Measurements from ENCODE around the gene CCDC91.
"Not testable (repeated sequence)": the region's sequence is repeated elsewhere in the genome, so short reads cannot be mapped to it uniquely, and the experiment has no call there.

CCDC91 gene

DNA sequence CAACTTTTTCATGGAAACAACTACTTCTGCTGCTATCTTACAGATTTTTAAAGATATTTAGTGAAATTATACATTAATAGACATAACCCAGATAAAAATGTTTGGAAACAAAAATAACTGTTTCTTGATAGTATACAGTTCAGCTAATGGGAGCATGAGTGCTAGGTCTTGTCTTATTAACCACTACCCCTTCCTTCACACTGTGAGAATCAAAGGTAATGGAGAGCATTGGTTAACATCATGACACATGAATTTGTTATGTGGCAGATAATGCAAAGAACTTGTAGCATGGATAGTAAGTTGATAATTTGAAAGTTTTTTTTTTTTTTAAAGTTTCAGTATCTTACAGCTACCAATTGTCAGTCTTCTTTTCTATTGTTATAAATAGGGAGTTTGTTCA lies 44.2 kb downstream of the CCDC91 start:
- DNase-seq, result no peak

DNA sequence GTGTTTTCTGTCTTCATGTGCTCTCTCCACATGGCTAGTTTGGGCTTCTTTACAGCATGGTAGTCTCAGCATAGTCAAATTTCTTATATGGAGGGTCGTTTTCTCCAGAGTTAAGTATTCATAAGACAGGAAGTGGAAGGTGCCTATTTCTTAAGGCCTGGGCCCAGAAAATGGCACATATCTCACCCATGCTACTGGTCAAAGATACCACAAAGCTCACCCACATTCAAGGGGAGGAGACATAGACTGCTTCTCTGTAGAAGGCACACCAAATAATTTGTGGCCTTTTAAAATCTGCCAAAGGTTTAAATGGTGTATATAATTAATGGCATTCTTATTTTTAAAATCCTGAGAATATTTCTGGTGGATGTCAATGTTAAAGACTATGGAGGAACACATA lies 44.8 kb downstream of the CCDC91 start:
- DNase-seq, result no peak

DNA sequence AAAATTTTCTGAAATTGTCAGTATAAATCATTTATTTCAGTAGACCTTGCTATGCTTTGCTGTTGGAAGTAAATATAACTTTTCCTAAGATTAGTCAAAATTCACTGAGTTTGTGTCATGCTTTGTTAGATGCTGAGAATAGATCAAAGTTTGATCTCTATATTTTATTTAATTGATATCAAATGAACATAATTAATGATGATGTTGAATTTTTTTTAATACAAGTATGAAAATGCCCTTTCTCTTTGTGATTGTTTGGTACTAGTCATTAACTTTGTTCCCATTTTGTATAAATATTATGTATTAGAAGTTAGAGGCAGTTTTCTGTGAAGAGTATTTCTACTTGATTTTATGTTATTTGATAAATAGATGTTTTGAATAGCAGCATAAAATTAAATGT lies 45.7 kb downstream of the CCDC91 start:
- no peak for DNase-seq

DNA sequence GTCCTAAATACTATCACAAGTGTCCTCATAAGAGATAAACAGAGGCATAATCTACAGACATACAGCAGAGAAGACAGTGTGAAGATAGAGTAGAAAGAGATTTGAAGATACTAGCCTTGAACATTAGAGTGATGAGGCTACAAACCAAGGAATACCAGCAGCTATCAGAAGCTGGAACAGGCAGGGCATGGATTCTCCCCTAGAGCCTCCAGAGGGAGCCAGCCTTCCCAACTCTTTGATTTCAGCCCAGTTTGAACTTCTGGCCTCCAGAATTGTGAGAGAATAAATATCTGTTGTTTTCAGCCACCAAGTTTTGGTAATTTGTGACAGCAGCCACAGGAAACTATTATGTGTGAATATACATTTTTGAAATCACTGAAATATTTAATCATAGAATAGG lies 47.2 kb downstream of the CCDC91 start:
- DNase-seq, result no peak

DNA sequence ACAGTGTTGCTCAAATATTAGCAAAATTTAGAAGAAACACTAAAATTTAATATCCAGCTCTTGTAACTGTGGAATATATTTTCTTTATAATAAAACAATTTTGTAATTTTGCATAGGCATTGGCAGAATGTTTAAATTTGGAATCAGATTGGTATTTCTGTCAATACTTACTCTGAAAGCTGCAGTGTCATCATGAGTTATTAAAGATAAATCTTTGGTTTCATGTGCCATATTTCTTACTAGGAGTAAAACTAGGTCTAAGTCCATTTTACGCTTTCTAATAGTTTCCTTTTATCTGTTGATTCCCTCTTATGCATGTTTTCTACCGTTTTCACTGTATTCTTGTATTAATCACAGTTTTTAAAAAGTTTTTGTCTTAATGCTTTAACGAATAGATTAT lies 49.7 kb downstream of the CCDC91 start:
- DNase-seq, result no peak

DNA sequence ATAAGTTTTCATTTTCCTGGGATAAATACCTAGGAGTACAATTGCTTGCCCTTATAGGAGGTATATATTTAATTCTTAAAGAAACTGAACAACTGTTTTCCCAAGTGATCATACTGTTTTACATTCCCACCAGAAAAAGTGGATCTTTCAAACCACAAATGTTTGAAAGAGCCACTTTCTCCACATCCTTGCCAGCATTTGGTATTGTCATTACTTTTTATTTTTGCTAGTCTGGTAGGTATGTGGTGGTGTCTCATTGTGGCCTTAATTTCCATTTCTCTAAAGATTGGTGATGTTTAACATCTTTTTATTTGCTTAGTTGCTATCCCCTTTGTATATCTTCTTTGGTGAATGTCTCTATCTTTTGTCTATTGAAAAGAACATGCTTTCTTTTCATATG lies 50.6 kb downstream of the CCDC91 start:
- no peak for DNase-seq

DNA sequence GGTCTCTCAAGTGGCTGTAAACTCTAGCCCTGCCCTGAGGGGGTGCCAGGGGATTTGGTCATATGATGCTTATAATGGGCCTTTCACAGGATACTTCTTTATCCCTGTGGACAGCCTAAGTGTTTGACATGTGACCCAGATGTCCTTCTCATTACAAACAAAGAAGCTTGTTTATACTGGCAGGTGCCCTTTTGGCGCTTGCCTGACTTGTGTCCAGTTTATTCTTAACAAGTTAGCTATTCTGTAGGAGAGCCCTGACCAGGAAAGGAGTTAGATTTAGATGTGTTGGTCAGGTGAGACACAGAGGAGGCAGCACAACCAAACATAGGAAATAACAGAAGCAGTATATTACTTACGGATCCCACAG lies 51.9 kb downstream of the CCDC91 start:
- DNase-seq, result no peak

DNA sequence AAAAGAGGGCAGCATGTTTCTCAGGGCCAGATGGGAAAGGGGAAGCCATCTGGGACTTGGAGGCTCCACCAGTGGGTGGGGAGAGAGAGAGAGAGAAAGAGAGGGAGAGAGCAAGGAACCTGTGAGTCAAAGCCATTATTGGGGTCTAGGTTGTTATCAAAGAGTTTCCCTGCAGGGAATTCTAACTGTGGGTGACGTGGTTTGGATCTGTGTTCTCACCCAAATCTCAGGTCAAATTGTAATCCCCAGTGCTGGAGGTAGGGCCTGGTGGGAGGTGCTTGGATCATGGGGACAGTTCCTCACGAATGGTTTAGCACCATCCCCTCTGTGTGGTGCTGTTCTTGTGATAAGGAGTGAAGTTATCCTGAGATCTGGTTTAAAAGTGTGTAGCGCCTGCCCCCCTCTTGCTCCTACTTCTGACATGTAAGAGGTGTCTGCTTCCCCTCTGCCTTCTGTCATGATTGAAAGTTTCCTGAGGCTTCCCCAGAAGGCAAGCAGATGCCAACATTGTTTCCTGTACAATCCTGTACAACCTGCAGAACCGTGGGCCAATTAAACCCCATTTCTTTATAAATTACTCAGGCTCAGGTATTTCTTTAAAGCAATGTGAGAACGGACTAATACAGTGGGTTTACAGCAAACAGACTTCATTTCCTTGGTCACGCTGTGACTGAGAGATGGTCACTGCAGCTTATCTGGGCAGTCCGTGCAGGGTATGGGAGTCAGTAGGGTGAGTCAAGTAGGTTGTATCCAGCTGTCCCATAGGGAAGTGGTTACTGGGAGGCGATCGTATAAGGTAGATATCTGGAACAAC lies 52.4 kb downstream of the CCDC91 start:
- no peak for DNase-seq

DNA sequence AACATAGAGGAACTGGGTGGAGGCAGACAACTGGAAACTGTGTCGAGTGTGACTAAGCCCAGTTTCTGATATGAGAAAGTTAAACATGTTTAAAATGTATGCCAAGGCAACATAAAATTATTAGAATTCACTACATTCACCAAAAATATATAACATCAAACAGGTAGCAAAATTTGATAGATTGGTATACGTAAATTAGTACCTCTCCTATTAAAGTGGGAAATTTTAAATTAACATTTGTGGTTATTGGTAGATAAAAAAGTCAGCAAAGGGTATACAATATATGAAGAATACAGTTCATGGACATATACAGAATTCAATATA lies 53.0 kb downstream of the CCDC91 start:
- no peak for DNase-seq

DNA sequence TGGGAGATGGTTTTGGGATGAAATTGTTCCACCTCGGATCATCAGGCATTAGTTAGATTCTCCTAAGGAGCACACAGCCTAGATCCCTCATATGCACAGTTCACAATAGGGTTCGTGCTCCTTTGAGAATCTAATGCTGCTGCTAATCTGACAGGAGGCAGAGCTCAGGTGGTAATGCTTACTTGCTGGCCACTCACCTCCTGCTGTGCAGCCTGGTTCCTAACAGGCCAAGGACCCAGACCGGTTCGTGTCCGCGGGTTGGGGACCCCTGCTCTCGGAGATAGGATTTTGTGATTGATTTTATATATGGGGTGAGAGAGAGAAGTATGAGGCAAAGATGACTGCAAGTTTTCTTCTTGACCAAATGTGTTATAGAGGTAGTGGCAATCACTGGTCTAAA lies 57.5 kb downstream of the CCDC91 start:
- no peak for DNase-seq

DNA sequence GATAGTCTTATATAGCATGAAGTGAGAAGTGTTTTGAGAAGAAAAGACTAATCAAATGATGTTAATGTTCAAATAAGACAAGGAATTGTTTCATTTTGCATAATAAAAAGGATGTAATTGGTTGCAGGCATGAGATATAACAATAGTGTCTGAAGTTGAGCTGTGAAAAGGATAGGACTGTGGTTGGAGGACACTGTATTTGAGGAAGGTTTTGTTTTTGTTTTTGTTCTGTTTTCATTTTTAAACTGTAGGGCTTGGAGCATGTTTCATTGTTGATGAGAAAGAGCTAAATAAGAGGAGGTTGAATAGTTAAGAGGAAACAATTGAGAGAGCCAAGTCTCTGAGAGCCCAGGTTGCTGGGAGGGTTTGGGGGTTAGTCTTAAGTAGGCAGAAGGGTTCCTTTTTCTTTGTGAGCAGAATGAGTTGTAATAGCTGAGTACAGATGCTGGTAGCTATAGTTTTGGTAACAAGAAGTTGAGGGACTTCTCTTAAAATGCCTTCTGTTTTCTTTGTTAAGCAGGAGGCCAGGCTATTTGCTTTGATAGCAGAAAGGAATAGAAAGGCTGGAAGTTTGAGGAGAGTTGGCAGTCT lies 58.4 kb downstream of the CCDC91 start:
- no peak for DNase-seq

DNA sequence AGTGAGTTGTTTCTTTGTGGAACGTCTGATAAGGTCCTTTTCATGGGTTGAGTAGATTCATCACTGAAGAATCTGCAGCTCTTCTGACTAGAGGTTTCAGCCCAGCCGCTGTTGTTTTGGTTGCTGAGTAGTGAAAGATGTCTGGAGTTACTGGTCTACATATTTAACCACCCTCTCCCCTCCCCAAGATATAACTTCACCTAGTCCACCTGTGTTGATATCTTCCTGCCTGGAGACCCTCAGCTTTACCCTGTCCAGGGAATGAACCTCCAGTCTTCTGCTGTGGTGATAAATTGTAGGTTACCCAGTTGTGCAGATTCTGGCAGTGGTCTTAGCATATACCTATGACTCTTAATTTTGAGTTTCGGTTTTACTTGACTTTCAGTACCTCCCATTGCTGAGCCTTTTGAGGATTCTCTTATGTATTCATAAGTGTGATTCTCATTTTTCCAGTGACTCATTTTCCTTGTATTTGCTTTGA lies 62.9 kb downstream of the CCDC91 start:
- no peak for DNase-seq

DNA sequence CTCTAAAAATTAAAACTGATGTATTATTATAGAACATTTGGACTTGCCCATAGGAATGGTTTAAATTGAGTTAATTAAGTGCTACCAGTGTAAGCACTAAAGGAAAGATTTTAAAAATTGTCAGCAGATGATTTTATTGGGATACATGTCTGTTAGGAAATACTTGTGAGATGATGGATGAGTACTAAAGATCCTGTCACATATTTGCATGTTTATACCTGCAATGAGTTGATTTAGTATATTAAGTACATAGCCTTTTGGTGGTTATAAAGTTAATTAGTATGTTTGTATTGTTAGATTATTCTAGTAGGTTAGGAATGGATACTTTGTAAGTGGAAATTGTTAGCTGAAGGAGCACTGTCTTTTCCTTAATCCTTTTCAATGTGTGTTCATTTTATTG lies 67.2 kb downstream of the CCDC91 start:
- no peak for DNase-seq

DNA sequence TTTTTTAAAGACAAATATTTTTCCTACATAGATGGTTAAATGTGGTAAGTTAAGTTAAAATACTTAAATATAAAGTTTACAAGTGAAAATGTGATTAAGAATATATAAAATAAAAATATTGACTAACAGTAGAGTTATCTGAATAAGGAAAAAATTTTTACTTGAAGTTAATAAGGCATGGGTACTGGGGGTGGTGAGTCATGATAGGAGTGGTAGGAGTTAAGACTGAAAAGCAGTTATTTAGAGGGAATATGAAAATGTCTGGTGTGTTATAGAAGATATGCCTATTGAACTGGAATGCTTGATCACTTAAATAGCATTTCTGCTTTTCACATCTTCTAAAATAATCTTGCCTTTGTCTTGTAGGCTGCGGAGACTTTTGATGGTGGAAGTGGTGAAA lies 68.7 kb downstream of the CCDC91 start:
- no peak for DNase-seq

DNA sequence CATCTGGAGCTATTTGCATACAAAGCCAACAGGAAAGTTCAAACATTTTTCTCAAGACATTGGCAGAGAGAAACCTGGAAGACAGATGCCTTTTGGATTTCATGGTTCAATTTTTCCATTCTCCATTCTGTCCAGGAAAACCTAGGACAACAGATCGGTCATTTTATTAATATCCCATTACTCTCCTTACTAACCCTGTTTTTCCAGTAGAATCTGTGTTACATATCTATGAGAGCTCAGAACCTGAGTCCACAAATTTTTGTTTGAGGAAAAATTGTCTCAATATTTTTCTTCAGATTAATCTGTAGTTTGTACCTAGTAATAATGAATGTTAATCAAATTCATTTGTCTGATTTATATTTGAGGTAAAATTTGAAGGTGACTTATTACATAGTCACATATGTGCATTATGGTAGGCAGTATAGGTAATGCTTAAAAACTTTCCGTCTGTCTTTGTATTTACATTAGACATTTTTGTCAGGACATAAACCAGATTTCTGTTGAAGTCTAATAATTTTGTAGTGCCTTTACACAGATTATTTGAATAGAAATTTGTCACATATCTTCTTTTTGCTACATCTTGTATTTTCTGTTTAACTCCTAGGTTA lies 75.3 kb downstream of the CCDC91 start:
- no peak for DNase-seq

DNA sequence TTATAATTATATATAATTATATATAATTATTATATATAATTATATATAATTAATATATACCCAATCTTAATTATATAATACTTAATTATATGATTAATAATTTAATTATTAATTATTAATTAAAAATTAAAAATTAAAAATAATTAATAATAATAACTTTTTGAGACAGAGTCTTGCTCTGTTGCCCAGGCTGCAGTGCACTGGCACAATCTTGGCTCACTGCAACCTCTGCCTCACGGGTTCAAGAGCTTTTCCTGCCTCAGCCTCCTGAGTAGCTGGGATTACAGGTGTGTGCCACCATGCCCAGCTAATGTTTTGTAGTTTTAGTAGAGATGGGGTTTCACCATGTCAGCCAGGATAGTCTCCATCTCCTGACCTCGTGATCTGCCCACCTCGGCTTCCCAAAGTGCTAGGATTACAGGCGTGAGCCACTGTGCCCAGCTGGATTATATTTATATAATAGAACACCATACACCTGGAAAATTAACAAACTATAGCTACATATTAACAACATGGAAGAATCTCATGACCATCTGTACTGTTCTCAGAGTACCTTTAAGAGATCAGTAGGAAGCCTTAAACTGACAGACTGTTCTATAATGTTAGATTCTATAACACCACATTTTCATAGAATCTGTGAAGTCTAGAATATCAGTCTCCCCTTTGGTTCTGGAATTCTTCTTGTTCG lies 77.8 kb downstream of the CCDC91 start:
- not testable (repeated sequence) for DNase-seq

DNA sequence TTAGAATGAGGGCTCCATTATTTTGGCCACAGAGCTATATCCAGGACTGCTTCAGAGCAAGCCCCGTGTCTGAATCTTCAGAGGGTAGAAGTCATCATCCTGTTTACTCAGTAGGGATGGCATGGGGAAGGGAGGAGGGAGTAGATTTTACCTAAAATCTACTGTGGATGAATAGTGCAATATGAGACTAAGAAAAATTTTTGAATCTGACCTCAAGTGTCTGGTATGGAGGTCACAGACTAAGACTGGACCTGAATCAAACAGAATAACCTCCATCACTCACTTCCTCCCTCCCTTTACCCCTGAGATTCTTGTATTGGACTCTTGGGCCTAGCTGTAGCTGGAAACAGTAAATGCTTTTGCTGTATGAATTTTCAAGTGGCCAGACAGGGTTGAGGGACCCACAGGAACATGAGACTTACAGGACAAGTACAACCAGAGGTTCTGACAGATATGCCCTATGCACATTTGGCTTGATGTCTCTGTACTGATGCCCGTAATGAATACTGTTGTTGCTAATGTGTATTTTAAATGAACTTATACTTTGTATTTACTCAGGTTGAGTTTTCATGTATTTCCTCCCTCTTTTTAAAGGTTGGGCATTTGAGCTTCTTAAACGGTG lies 78.5 kb downstream of the CCDC91 start:
- DNase-seq, result no peak

DNA sequence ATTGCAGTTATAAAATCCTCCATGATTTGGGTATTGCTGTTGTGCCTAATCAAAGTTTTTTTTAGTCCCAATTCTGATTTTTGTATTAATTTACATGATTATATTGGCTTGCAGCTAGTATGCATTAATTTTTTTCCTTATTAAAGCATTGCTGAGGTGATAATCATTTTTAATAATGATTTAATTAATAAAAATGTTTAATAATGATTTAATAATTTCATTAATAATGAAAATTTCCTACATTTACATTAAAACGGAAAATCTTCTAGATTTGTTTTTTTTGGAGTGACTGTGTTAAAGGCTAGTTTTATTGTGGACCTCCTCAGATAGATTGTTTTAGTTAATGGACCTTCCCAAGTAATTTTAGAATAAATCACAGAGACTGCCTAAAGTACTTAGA lies 79.6 kb downstream of the CCDC91 start:
- no peak for DNase-seq

DNA sequence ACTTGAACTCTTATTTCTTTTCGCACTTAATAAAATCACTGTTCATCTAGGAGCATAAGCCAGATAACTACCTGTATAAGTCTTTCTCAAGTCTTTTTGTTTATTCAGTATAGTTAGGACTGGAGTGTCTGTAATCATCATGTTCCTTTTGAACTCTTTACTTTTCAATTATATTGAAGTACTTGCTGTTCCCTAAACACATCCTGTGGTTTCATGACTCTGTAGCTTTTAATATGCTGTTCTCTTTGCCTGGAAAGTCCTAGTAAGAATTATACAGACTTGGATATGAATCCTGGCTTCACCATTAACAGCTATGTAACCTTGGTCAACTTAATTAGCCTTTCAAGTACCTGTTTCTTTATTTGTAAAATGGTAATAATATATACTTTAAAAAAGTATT lies 88.2 kb downstream of the CCDC91 start:
- DNase-seq, result no peak

DNA sequence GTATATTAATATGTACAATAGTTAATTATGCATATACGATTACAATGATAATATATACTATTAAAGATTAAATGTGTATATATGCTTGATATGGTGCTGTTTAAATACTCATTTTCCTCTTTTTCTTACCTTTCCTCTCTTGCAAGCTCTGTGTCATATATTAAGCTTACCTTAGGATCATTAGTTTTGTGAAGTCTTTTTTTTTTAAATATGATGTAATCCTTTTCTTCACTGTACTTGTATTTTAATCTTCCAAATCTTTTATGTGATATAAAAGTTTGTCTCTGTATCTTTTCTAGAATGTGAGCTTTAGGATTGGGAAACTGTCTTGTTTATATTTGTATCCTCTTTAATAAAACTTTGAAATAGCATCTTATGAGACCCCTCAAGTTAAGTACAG lies 88.7 kb downstream of the CCDC91 start:
- DNase-seq, result no peak

DNA sequence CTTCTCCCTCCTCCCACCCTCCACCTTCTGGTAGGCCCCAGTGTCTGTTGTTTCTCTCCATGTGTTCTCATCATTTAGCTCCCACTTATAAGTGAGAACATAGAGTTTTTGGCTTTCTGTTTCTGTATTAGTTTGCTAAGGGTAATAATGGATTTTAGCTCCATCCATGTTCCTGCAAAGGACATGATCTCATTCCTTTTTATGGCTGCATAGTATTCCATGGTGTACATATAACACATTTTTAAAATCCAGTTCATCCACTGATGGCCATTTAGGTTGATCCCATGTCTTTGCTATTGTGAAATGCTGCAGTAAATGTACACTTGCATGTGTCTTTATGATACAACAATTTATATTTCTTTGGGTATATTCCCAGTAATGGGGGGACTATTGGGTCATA lies 96.1 kb downstream of the CCDC91 start:
- no peak for DNase-seq

DNA sequence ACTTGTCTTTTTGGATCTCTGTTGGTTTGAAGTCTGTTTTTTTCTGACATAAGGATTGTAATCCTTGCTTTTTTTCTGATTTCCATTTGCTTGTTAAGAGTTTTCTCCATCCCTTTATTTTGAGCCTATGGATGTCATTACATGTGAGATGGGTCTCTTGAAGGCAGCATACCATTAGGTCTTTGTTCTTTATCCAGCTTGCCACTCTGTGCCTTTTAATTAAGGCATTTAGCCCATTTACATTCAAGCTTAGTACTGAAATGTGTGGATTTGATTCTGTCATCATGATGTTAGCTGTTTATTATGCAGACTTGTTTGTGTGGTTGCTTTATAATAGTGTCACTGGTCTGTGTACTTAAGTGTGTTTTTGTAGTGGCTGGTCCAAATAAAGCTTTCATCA lies 100.0 kb downstream of the CCDC91 start:
- no peak for DNase-seq

DNA sequence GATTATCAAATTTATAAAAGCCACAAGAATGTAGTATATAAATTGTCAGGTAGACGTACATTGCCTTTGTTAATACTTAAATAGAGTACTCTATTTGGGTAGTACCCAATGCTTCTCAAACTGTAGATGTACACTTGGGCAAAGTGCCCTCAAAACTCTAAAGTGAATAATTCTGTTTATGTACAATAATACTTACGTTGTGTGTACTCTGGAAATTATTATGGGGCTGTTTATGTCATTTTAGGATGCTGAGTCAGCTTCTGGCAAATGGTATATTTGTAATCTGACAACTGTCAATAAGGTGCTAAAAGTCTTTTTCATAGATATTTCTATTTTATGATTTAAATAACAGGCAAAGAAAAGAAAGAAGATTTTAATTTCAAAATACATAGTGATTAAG lies 102.4 kb downstream of the CCDC91 start:
- DNase-seq, result no peak

DNA sequence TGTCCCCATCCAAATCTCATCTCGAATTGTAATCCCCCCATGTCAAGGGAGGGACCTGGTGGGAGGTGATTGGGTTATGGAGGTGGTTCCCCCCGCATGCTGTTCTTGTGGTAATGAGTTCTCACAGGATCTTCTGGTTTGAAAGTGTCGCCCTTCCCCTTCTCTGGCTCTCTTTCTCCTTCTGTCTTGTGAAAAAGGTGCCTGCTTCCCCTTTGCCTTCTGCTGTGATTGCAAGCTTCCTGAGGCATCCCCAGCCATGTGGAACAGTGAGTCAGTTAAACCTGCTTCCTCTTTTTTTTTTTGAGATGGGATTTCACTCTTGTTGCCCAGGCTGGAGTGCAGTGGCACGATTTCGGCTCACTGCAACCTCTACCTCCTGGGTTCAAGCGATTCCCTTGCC lies 104.0 kb downstream of the CCDC91 start:
- no peak for DNase-seq
